ENCODE results near the gene CACNG7. TPM values are rescaled to one million over a fixed set of nuclear protein-coding genes. Genes with fewer than 3 reads are reported as not detected.

The CACNG7 gene
- total and polyA plus RNA-seq, 2 experiments from 2014 or later: not detected

DNA sequence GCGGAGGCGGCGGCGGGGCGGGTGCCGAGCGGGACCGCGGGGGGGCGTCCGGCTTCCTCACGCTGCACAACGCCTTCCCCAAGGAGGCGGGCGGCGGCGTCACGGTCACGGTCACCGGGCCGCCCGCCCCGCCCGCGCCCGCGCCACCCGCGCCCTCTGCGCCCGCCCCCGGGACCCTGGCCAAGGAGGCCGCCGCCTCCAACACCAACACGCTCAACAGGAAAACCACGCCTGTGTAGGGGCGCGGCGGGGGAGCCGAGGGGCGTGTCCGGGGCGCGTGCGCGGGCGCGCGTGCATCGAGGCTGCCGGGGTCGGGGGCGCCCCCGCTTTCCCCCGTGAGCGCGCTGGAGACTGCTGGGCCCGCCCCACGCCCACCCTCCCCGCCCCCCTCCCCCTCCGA, 73.5 kb downstream of the CACNG7 start:
- Histone ChIP-seq H2AFZ (no peak overlapping the region), H4K20me1 (ENCODE audit: insufficient read depth) (no peaks in the 10 kb centered on the region), H3K9me2 (ENCODE audit: insufficient read depth) (no peaks in the 10 kb centered on the region), H3K9me3 (ENCODE audit: low read depth) (no peaks in the 10 kb centered on the region), H3K4me3 (no peak overlapping the region), H3K27me3 (replicated peaks; ENCODE audit: insufficient read depth) (0 out of 2 replicates have a peak, but pooled peaks cover 6% of the 10 kb centered on the region), H3F3A (ENCODE audit: insufficient read depth) (peaks cover 11% of the 10 kb centered on the region; the same call in 1 of the 2 replicates), H3K4me2 (ENCODE audit: unreplicated experiment) (no peak overlapping the region), H3K79me2 (ENCODE audit: insufficient read depth) (no peaks in the 10 kb centered on the region), H3K9ac (no peak overlapping the region), H3K36me3 (ENCODE audit: low read depth) (no peaks in the 10 kb centered on the region), H3K27ac (no peak overlapping the region), H3K4me1 (ENCODE audit: insufficient read depth) (no peaks in the 10 kb centered on the region)
- TF ChIP-seq EZH2 (IDR thresholded peaks at IDR 0.05; ENCODE audit: insufficient read depth, poor library complexity, severe bottlenecking): no peak
- no peak for TF ChIP-seq EZH2phosphoT487 (IDR thresholded peaks at IDR 0.05; ENCODE audit: insufficient read depth, low read depth)
- 0 to 2% methylated on average over 4 to 27 of the region's 61 CpGs for WGBS, 2 experiments (ENCODE audit: low coverage in 1 of 2, low lambda C conversion rate in 2 of 2, missing lambda C conversion rate in 2 of 2)
- in situ Hi-C loops (cut with MboI): no loop called here
- peak; percentile 46 for DNase-seq

DNA sequence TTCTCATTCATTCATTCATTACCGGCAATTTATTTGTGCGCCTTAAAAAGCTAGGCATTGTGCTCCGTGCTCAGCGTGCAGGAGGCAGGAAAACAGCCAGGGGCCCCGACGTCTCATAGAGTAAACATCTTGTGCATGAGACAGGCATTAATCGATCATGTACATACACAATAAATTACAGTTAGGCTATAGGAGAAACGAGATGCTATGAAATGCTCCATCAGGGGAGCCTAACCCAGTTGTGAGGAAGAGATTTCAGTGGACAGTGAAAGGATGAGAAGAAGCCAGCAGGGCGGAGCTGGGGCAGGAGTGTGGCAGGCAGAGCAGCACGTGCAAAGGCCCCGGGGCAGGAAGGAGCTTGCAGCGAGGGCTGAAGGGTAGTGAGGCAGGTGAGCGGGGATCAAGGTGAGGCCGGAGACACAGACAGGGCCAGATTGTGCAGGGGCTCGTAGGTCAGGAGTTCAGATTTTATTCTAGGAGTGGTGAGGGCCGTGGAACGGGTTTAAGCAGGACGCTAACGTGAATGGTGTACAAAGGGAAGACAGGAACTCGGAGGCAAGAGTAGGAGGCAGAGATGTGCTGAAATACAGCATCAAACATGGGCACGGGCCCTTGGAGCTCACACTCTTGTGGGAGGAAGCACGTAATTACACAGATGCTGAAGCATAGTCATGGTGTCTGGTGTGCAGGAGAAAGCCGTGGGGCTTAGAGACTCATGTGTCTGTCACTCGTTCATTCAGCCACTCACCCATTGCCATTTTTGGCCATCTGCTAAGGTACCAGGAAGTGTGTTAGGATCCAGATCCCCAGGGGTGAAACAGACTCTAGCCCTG, 74.6 kb downstream of the CACNG7 start:
- no peak overlapping the region for H3K9ac ChIP-seq
- H3K27me3 ChIP-seq (replicated peaks; ENCODE audit: insufficient read depth): 0 out of 2 replicates have a peak, but pooled peaks cover 6% of the 10 kb centered on the region
- H3F3A ChIP-seq (ENCODE audit: insufficient read depth): peaks cover 11% of the 10 kb centered on the region; the same call in 1 of the 2 replicates
- H3K4me1 ChIP-seq (ENCODE audit: insufficient read depth): no peaks in the 10 kb centered on the region
- H3K27ac ChIP-seq: no peak overlapping the region
- DNase-seq: no peak
- no peaks in the 10 kb centered on the region for H3K36me3 ChIP-seq (ENCODE audit: low read depth)
- H2AFZ ChIP-seq: no peak overlapping the region
- 54 to 62% methylated on average over 24 of the region's 24 CpGs for WGBS, 2 experiments (ENCODE audit: low coverage in 1 of 2, low lambda C conversion rate in 2 of 2, missing lambda C conversion rate in 2 of 2)
- TF ChIP-seq EZH2 (IDR thresholded peaks at IDR 0.05; ENCODE audit: insufficient read depth, poor library complexity, severe bottlenecking) (no peak), EZH2phosphoT487 (IDR thresholded peaks at IDR 0.05; ENCODE audit: insufficient read depth, low read depth) (no peak)
- H3K79me2 ChIP-seq (ENCODE audit: insufficient read depth): no peaks in the 10 kb centered on the region
- no peak overlapping the region for H3K4me2 ChIP-seq (ENCODE audit: unreplicated experiment)
- H3K9me3 ChIP-seq (ENCODE audit: low read depth): no peaks in the 10 kb centered on the region
- no peaks in the 10 kb centered on the region for H3K9me2 ChIP-seq (ENCODE audit: insufficient read depth)
- H3K4me3 ChIP-seq: no peak overlapping the region
- in situ Hi-C loops (cut with MboI): no loop called here
- no peaks in the 10 kb centered on the region for H4K20me1 ChIP-seq (ENCODE audit: insufficient read depth)

DNA sequence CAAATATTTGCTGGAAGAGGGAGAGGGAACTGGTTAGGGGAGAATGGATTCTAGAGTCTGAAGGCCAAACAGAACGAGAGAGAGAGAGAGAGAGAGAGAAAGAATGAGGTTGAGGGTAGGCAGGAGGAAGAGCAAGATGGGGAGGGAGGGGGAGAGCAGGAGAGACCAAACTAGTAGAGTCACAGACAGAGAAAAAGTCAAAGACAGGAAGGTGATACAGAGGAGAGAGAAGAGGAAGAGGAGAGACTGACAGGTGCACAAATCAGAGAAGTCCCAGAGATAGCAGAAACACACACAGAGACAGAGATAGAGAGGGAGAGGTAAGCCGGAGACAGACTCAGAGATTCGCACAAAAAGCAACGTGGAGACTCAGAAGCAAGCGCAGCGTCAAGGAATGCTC, 76.8 kb downstream of the CACNG7 start:
- no peak overlapping the region for H3K9ac ChIP-seq
- H3K4me3 ChIP-seq: no peak overlapping the region
- H3K27ac ChIP-seq: no peak overlapping the region
- H3F3A ChIP-seq (ENCODE audit: insufficient read depth): 0 out of 2 replicates have a peak, but pooled peaks cover under 1% of the 10 kb centered on the region
- H3K36me3 ChIP-seq (ENCODE audit: low read depth): no peaks in the 10 kb centered on the region
- DNase-seq: no peak
- no peaks in the 10 kb centered on the region for H3K9me3 ChIP-seq (ENCODE audit: low read depth)
- no peaks in the 10 kb centered on the region for H3K27me3 ChIP-seq (replicated peaks; ENCODE audit: insufficient read depth)
- no peak overlapping the region for H2AFZ ChIP-seq
- TF ChIP-seq EZH2 (IDR thresholded peaks at IDR 0.05; ENCODE audit: insufficient read depth, poor library complexity, severe bottlenecking) (no peak), EZH2phosphoT487 (IDR thresholded peaks at IDR 0.05; ENCODE audit: insufficient read depth, low read depth) (no peak)
- 65 to 71% methylated on average over 6 of the region's 6 CpGs for WGBS, 2 experiments (ENCODE audit: low coverage in 1 of 2, low lambda C conversion rate in 2 of 2, missing lambda C conversion rate in 2 of 2)
- no peaks in the 10 kb centered on the region for H3K9me2 ChIP-seq (ENCODE audit: insufficient read depth)
- no peaks in the 10 kb centered on the region for H4K20me1 ChIP-seq (ENCODE audit: insufficient read depth)
- no peaks in the 10 kb centered on the region for H3K4me1 ChIP-seq (ENCODE audit: insufficient read depth)
- in situ Hi-C loops (cut with MboI): no loop called here
- no peaks in the 10 kb centered on the region for H3K79me2 ChIP-seq (ENCODE audit: insufficient read depth)
- no peak overlapping the region for H3K4me2 ChIP-seq (ENCODE audit: unreplicated experiment)

DNA sequence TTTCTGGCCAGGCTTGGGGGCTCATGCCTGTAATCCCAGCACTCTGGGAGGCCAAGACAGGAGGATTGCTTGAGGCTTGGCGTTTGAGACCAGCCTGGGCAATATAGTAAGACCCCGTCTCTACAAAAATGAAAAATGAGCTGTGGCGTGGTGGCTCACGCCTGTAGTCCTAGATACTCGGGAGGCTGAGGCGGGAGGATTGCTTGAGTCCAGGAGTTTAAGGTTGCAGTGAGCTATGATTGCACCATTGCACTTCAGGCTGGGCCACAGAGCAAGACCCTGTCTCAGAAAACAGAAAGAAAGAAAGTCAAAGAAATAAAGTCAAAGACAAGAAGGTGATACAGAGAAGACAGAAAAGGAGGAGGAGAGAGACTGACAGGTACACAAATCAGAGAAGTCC, 79.9 kb downstream of the CACNG7 start:
- TF ChIP-seq EZH2 (IDR thresholded peaks at IDR 0.05; ENCODE audit: insufficient read depth, poor library complexity, severe bottlenecking) (no peak), EZH2phosphoT487 (IDR thresholded peaks at IDR 0.05; ENCODE audit: insufficient read depth, low read depth) (no peak)

More for the DNA sequence above, 79.9 kb downstream of the CACNG7 start:
- no peaks in the 10 kb centered on the region for H3K36me3 ChIP-seq (ENCODE audit: low read depth)
- in situ Hi-C loops (cut with MboI): no loop called here
- no peaks in the 10 kb centered on the region for H3K9me3 ChIP-seq (ENCODE audit: low read depth)
- peaks cover 9% of the 10 kb centered on the region for H3K27me3 ChIP-seq (replicated peaks; ENCODE audit: insufficient read depth)
- no peaks in the 10 kb centered on the region for H4K20me1 ChIP-seq (ENCODE audit: insufficient read depth)
- no peaks in the 10 kb centered on the region for H3K9me2 ChIP-seq (ENCODE audit: insufficient read depth)
- H2AFZ ChIP-seq: no peak overlapping the region
- H3K9ac ChIP-seq: no peak overlapping the region
- DNase-seq: no peak
- no peaks in the 10 kb centered on the region for H3F3A ChIP-seq (ENCODE audit: insufficient read depth)
- H3K79me2 ChIP-seq (ENCODE audit: insufficient read depth): no peaks in the 10 kb centered on the region
- H3K4me2 ChIP-seq (ENCODE audit: unreplicated experiment): no peak overlapping the region
- no peak overlapping the region for H3K27ac ChIP-seq
- WGBS, 2 experiments (ENCODE audit: low coverage in 1 of 2, low lambda C conversion rate in 2 of 2, missing lambda C conversion rate in 2 of 2): 86 to 88% methylated on average over 6 of the region's 6 CpGs
- no peaks in the 10 kb centered on the region for H3K4me1 ChIP-seq (ENCODE audit: insufficient read depth)
- no peak overlapping the region for H3K4me3 ChIP-seq
